ENCODE results near the gene GRB14. TPM values are rescaled to one million over a fixed set of nuclear protein-coding genes. Genes with fewer than 3 reads are reported as not detected.
"Not testable (repeated sequence)": the region's sequence is repeated elsewhere in the genome, so short reads cannot be mapped to it uniquely, and the experiment has no call there.

GRB14 gene
- total RNA-seq, 1 donor from 2014 or later, result 5.8 TPM

DNA sequence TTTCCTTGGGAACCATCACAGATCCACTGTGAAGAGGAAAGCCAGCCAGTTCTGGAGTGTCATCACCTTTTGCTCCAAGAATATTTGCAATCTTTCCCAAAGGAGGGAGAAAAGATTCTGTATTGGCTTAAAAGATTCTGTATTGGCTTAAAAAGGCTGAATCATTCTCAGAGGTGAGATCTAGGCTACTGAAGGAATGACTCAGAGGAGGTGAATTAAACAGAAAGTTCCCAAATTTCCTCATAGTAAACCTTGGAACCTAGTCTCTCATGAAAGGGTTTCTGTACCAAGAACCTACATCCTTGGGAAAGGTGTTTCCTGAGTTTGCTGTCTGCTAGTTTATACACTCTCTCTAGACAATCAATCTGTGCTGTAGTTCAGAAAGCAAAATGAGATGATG, 34.1 kb upstream of the GRB14 start:
- H3K27ac Mint-ChIP-seq (ENCODE audit: unreplicated experiment), result no peak overlapping the region
- H3K4me3 Mint-ChIP-seq (ENCODE audit: unreplicated experiment), result no peak overlapping the region
- no peaks in the 10 kb centered on the region for H3K4me1 Mint-ChIP-seq (ENCODE audit: unreplicated experiment)
- DNase-seq (ENCODE audit: low spot score), result no peak
- TF ChIP-seq, protein P1, sequence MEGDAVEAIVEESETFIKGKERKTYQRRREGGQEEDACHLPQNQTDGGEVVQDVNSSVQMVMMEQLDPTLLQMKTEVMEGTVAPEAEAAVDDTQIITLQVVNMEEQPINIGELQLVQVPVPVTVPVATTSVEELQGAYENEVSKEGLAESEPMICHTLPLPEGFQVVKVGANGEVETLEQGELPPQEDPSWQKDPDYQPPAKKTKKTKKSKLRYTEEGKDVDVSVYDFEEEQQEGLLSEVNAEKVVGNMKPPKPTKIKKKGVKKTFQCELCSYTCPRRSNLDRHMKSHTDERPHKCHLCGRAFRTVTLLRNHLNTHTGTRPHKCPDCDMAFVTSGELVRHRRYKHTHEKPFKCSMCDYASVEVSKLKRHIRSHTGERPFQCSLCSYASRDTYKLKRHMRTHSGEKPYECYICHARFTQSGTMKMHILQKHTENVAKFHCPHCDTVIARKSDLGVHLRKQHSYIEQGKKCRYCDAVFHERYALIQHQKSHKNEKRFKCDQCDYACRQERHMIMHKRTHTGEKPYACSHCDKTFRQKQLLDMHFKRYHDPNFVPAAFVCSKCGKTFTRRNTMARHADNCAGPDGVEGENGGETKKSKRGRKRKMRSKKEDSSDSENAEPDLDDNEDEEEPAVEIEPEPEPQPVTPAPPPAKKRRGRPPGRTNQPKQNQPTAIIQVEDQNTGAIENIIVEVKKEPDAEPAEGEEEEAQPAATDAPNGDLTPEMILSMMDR (IDR thresholded peaks at IDR 0.05; ENCODE audit: unreplicated experiment), result no peak
- H3K9me3 Mint-ChIP-seq (ENCODE audit: unreplicated experiment), result peaks cover 6% of the 10 kb centered on the region
- H3K36me3 Mint-ChIP-seq (ENCODE audit: low read depth, unreplicated experiment), result peaks cover 15% of the 10 kb centered on the region
- H3K27me3 Mint-ChIP-seq (ENCODE audit: unreplicated experiment), result no peaks in the 10 kb centered on the region

DNA sequence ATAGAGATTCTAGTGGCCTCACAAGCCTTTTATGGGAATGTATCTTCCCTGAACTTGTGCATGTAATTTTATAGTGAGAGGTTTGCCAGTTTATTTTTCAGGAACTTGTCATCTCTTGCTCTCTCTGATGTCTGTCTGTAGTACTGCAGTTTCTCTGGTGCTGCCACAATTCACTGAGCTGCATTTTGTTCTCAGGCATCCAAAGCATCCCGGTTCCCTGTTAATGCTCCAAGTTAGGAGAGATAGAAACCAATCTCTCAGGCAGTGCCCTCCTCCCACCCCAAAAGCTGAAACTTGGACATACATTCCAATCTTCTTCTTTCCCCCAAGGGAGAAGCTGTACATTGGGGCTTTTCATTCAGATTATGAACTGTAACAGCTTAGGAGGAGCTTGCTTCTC, 30.1 kb upstream of the GRB14 start:
- peaks cover 7% of the 10 kb centered on the region for H3K9me3 Mint-ChIP-seq (ENCODE audit: unreplicated experiment)
- no peak overlapping the region for H3K27ac Mint-ChIP-seq (ENCODE audit: unreplicated experiment)
- H3K27me3 Mint-ChIP-seq (ENCODE audit: unreplicated experiment), result no peaks in the 10 kb centered on the region
- no peak overlapping the region for H3K4me3 Mint-ChIP-seq (ENCODE audit: unreplicated experiment)
- no peaks in the 10 kb centered on the region for H3K4me1 Mint-ChIP-seq (ENCODE audit: unreplicated experiment)
- TF ChIP-seq, protein P1 (IDR thresholded peaks at IDR 0.05; ENCODE audit: unreplicated experiment), result no peak
- no peak for DNase-seq (ENCODE audit: low spot score)
- peaks cover 11% of the 10 kb centered on the region for H3K36me3 Mint-ChIP-seq (ENCODE audit: low read depth, unreplicated experiment)

DNA sequence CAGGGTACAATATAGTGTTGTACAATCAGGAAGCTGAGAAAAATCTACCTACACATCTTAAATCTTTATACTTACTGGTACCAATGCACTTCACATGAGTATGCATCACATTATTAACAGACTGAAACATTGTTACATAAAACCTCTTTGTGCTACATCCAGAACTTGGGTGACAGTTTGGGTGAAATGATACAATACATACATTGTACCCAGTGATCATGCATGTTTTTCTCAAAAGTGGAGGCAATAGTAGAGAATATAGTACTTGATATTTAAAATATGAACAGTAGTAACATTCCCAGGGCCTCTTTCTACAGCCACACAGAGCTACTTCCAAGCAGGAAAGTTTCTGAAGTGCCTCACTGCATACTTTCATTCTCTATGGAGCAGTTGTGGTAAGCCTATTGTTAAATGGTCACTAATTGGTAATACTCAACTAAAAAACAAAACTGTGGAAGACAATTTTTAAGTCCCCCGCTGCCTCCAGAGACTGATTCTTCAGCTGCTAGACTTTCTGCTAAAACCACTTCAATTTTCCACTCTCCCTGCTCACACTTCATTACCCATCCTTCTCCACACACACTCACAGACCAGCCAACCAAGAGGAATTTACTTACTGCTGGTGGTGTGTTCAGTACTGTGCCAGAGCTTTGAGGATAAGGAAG, 22.9 kb upstream of the GRB14 start:
- Mint-ChIP-seq H3K4me1 (ENCODE audit: unreplicated experiment) (no peaks in the 10 kb centered on the region), H3K36me3 (ENCODE audit: low read depth, unreplicated experiment) (peaks cover 4% of the 10 kb centered on the region), H3K4me3 (ENCODE audit: unreplicated experiment) (no peak overlapping the region), H3K27me3 (ENCODE audit: unreplicated experiment) (no peaks in the 10 kb centered on the region), H3K27ac (ENCODE audit: unreplicated experiment) (no peak overlapping the region), H3K9me3 (ENCODE audit: unreplicated experiment) (no peaks in the 10 kb centered on the region)
- TF ChIP-seq, protein P1 (IDR thresholded peaks at IDR 0.05; ENCODE audit: unreplicated experiment), result no peak
- no peak for DNase-seq (ENCODE audit: low spot score)

DNA sequence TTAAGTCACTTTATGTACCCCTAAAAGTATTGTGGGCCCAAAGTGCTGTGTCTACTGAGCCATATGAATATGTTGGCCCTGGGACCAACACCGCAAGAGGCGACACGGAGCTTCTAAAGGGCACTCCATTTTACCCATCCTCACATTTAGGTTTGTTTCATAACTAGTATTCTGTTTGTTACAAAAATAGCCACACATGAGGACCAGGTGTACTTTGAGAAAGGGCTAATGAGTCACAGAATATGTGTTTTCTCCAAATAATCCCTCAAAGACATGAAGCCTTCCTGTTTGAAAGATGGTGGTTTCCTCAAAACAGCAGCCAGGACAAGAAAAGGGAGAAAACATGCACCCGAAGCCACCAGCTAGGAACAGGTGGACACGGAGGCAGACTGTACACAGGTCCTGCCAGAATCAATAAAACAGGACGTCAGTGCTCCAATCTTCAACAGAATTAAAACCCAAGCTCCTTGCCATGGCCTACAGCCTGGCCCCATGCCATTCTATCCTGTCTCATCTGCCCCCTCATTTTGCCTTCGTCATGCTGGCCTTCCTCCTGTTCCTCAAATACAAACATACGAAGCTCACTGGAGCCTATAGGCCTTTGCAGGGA, 21.8 kb upstream of the GRB14 start:
- H3K36me3 Mint-ChIP-seq (ENCODE audit: low read depth, unreplicated experiment), result no peaks in the 10 kb centered on the region

DNA sequence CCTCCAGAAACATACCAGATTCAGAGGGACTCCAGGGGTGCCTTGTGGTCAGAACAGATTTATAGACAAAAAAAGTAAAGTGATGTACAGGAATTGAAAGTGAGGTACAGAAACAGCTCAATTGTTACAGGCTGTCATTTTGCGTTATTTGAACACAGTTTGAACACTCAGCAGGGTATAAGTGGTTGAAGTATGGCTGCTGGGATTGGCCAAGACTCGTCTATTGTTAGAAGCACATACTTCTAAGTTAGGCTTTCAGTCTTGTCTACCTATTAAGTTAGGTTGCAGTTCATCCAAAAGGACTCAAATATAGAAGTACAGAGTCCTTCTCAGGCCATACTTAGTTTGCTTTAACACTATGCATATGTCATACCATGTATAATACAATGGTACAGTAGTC, 21.0 kb upstream of the GRB14 start:
- H3K27ac Mint-ChIP-seq (ENCODE audit: unreplicated experiment), result no peak overlapping the region

More for the DNA sequence above, 21.8 kb upstream of the GRB14 start:
- TF ChIP-seq, protein P1 (IDR thresholded peaks at IDR 0.05; ENCODE audit: unreplicated experiment), result no peak
- H3K27me3 Mint-ChIP-seq (ENCODE audit: unreplicated experiment), result no peaks in the 10 kb centered on the region
- H3K4me1 Mint-ChIP-seq (ENCODE audit: unreplicated experiment), result no peaks in the 10 kb centered on the region
- H3K4me3 Mint-ChIP-seq (ENCODE audit: unreplicated experiment), result no peak overlapping the region
- no peaks in the 10 kb centered on the region for H3K9me3 Mint-ChIP-seq (ENCODE audit: unreplicated experiment)
- no peak overlapping the region for H3K27ac Mint-ChIP-seq (ENCODE audit: unreplicated experiment)
- no peak for DNase-seq (ENCODE audit: low spot score)

DNA sequence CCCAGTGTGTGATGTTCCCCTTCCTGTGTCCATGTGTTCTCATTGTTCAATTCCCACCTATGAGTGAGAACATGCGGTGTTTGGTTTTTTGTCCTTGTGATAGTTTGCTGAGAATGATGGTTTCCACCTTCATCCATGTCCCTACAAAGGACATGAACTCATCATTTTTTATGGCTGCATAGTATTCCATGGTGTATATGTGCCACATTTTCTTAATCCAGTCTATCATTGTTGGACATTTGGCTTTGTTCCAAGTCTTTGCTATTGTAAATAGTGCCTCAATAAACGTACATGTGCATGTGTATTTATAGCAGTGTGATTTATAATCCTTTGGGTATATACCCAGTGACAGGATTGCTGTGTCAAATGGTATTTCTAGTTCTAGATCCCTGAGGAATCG, 7.0 kb upstream of the GRB14 start:
- peaks cover 25% of the 10 kb centered on the region for H3K4me1 Mint-ChIP-seq (ENCODE audit: unreplicated experiment)
- DNase-seq (ENCODE audit: low spot score); H3K27me3 Mint-ChIP-seq (ENCODE audit: unreplicated experiment); H3K27ac Mint-ChIP-seq (ENCODE audit: unreplicated experiment); H3K36me3 Mint-ChIP-seq (ENCODE audit: low read depth, unreplicated experiment); H3K9me3 Mint-ChIP-seq (ENCODE audit: unreplicated experiment); H3K4me3 Mint-ChIP-seq (ENCODE audit: unreplicated experiment): not testable (repeated sequence)

More for the DNA sequence above, 21.0 kb upstream of the GRB14 start:
- Mint-ChIP-seq H3K9me3 (ENCODE audit: unreplicated experiment) (no peaks in the 10 kb centered on the region), H3K36me3 (ENCODE audit: low read depth, unreplicated experiment) (no peaks in the 10 kb centered on the region), H3K27me3 (ENCODE audit: unreplicated experiment) (no peaks in the 10 kb centered on the region), H3K4me1 (ENCODE audit: unreplicated experiment) (no peaks in the 10 kb centered on the region), H3K4me3 (ENCODE audit: unreplicated experiment) (no peak overlapping the region)
- DNase-seq (ENCODE audit: low spot score), result no peak
- TF ChIP-seq, protein P1 (IDR thresholded peaks at IDR 0.05; ENCODE audit: unreplicated experiment), result no peak
